Colonic mucosa (tissue), 4 donors: ENCODE data around the gene OTUD7B. TPM values are rescaled to one million over a fixed set of nuclear protein-coding genes. Genes with fewer than 3 reads are reported as not detected.

Source experiments
- DNase-seq: peaks from one replicate; pipeline ENCODE4 v3.0.0-alpha.2; 2020
- H3K27ac ChIP-seq: fragments of 200-600 bp; one replicate; pipeline ENCODE4 v1.8.0; 2021
- H3K27me3 ChIP-seq: fragments of 200-600 bp; one replicate; pipeline ENCODE4 v1.8.0; 2021
- H3K36me3 ChIP-seq: fragments of 200-600 bp; one replicate; pipeline ENCODE4 v1.8.0; 2021
- H3K4me1 ChIP-seq: fragments of 200-600 bp; one replicate; pipeline ENCODE4 v1.8.0; 2021; ENCODE audit warnings: mild to moderate bottlenecking
- H3K4me3 ChIP-seq: fragments of 200-600 bp; one replicate; pipeline ENCODE4 v1.8.0; 2021
- H3K9ac ChIP-seq, 2 donors: one replicate each; pipeline ENCODE4 v1.7.0; 2013; ENCODE audit warnings: control low read depth in 2 of 2, low read depth in 2 of 2, low read length in 2 of 2
- H3K9me3 ChIP-seq: fragments of 200-600 bp; one replicate; pipeline ENCODE4 v1.8.0; 2021
- CTCF ChIP-seq: fragments of 200-600 bp; IDR thresholded peaks from one replicate; pipeline ENCODE4 v1.8.0; 2022; ENCODE audit warnings: antibody characterized with exemption, mild to moderate bottlenecking
- intact Hi-C: fragments of 100-400 bp; cut with DNase I; formaldehyde crosslinking; loops from one replicate; pipeline ENCODE4 v1.14.1; 2022
- total RNA-seq, 2 donors: library from RNA; stranded (reverse); fragmentation: NEBNext Ultra II Directional in 1 of 2; extraction: Animal tissue kit (Norgen Biotek cat#: 25700) in 1 of 2; gene quantifications; one replicate each; pipeline ENCODE4 v1.2.1, GENCODE V29; 2021
- donor health status: healthy.
- donor health status: DM: no; HTN: no; CAD: no.
- donor health status: DM: no; HTN: no; CAD: no.

OTUD7B gene
- total RNA-seq, 2 donors from 2014 or later = 33.7 to 38.7 TPM

DNA sequence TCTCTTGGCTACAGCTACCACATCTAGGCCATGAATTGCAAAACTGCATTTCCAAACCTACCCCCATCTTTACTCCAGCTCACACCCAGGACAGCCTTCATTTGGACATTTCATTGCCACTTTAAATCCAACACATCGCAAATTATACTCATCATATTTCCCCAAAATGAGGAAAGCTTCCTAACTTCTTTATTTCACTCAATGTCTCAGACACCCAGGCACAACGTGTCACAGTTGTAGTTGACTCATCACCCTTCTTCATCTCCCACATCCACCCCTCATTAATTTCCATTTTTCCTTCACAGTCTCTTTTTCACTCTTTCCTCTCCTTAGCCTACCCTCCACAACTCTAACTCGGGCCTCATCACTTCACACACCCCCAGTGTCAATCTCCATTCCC, 6.7 kb downstream of the OTUD7B start:
- intact Hi-C loops = no loop called here
- H3K9ac ChIP-seq = no peak overlapping the region
- no peaks in the 10 kb centered on the region for H3K9me3 ChIP-seq
- H3K4me1 ChIP-seq = no peaks in the 10 kb centered on the region
- no peaks in the 10 kb centered on the region for H3K36me3 ChIP-seq
- no peak overlapping the region for H3K27ac ChIP-seq
- H3K4me3 ChIP-seq = no peak overlapping the region
- DNase-seq = no peak
- no peak for TF ChIP-seq CTCF
- H3K27me3 ChIP-seq = no peaks in the 10 kb centered on the region

DNA sequence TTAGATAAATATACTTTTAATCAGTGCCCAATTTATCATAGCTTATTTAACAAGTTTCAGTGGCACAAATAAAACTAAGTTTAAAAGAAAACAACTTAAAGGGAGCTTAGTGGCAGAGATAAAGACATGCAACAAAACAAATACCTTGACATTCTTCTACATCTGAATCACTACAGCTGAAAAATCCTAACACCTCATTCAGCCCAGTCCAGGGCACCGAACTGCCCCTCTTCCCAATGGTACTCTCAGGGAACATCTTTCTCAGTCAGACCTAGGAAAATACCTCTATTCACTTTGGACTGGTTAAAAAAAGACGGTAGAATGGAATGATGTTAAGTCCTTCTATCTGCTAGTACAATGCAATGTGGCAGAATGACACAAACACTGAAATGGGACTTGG, 8.3 kb downstream of the OTUD7B start:
- no peak for TF ChIP-seq CTCF
- DNase-seq = no peak
- no peak overlapping the region for H3K27ac ChIP-seq
- H3K4me3 ChIP-seq = no peak overlapping the region
- intact Hi-C loops = no loop called here
- H3K27me3 ChIP-seq = no peaks in the 10 kb centered on the region
- H3K36me3 ChIP-seq = no peaks in the 10 kb centered on the region
- H3K4me1 ChIP-seq = no peaks in the 10 kb centered on the region
- no peaks in the 10 kb centered on the region for H3K9me3 ChIP-seq
- H3K9ac ChIP-seq = no peak overlapping the region

GRCh38 chr1:150001415-150001814, 9.1 kb downstream of the OTUD7B start:
- H3K9me3 ChIP-seq = no peaks in the 10 kb centered on the region
- H3K9ac ChIP-seq = no peak overlapping the region
- no peaks in the 10 kb centered on the region for H3K4me1 ChIP-seq
- no peaks in the 10 kb centered on the region for H3K36me3 ChIP-seq
- H3K4me3 ChIP-seq = no peak overlapping the region
- no peaks in the 10 kb centered on the region for H3K27me3 ChIP-seq
- intact Hi-C loops = no loop called here
- no peak for TF ChIP-seq CTCF
- H3K27ac ChIP-seq = no peak overlapping the region
- no peak for DNase-seq

DNA sequence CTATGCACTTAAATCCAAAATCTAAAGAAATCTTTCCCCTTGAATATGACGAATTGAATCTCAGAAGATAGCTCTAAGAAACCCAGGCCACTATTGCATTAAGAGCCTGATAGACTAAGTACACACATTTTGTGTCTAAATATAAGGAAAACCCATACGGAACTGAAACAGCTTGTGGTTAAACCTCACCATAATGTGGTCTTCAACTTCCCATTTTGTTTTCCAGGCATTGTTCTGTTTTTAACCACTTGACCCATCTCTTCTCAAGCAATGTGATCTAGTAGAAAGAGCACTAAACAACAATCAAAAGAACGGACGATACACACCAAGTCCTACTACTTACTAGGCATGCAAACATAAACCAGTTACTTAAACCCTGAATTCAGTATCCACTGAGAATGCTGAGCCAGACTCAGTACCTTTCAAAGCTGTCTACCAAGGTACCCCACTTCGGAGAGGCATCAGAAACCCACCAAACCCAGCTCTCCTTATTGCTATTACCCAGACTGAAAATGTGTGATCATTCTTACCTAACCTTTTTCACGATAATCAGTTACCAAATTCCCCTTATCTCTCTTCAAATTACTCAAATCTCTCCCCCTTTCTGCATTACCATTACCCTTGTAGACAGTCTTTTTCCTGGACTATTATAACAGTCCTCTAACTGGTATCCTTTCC, 12.8 kb downstream of the OTUD7B start:
- H3K4me3 ChIP-seq = no peak overlapping the region
- H3K9ac ChIP-seq = no peak overlapping the region
- H3K27me3 ChIP-seq = no peaks in the 10 kb centered on the region
- H3K27ac ChIP-seq = no peak overlapping the region
- no peaks in the 10 kb centered on the region for H3K36me3 ChIP-seq
- no peak for TF ChIP-seq CTCF
- intact Hi-C loops = no loop called here
- no peak for DNase-seq
- no peaks in the 10 kb centered on the region for H3K9me3 ChIP-seq
- H3K4me1 ChIP-seq = no peaks in the 10 kb centered on the region

DNA sequence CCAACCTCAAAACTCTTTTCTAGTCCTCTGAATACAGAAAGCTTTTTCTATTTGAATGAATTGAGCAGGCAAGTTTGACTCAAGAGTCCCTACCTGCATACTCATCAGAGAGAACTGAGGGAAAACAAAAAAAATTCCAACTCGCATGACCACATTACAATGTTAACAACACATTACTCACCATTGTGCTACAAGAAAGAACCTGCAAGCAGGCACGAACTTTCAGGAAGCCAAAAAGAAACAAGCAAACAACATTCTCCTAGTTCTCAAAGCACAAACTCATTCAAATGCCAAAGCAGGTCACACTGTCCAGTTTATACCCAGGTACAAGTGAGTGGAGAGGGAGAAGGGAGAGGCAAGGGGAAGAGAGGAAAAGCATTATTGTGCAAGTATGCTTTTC, 14.6 kb downstream of the OTUD7B start:
- H3K9ac ChIP-seq = no peak overlapping the region
- no peak for TF ChIP-seq CTCF
- no peaks in the 10 kb centered on the region for H3K4me1 ChIP-seq
- no peaks in the 10 kb centered on the region for H3K9me3 ChIP-seq
- H3K27ac ChIP-seq = no peak overlapping the region
- H3K36me3 ChIP-seq = no peaks in the 10 kb centered on the region
- DNase-seq = no peak
- H3K27me3 ChIP-seq = no peaks in the 10 kb centered on the region
- H3K4me3 ChIP-seq = no peak overlapping the region
- intact Hi-C loops = no loop called here
